ENCODE data around the gene DPPA3. TPM values are rescaled to one million over a fixed set of nuclear protein-coding genes. Genes with fewer than 3 reads are reported as not detected.

The DPPA3 gene
- total and polyA plus RNA-seq, 2 experiments from 2014 or later, result 4.6 to 5.4 TPM

GRCh38 chr12:7748852-7749251, 37.6 kb downstream of the DPPA3 start:
- no peak overlapping the region for H3K4me3 Mint-ChIP-seq
- peaks cover 9% of the 10 kb centered on the region for H3K27me3 Mint-ChIP-seq (ENCODE audit: insufficient read depth, low read depth, poor library complexity)
- H3K4me1 Mint-ChIP-seq, result peaks cover 6% of the 10 kb centered on the region; the same call in 1 of the 3 replicates
- peaks cover 10% of the 10 kb centered on the region for H3K36me3 Mint-ChIP-seq (ENCODE audit: low read depth)
- Histone ChIP-seq H3F3A (replicated peaks; ENCODE audit: low read depth) (peaks cover 7% of the 10 kb centered on the region; the same call in 1 of the 2 replicates), H3K36me3 (ENCODE audit: insufficient read depth) (no peaks in the 10 kb centered on the region), H4K20me1 (replicated peaks; ENCODE audit: insufficient read depth) (no peaks in the 10 kb centered on the region), H3K27ac (ENCODE audit: low read depth) (no peak overlapping the region), H3K4me1 (ENCODE audit: insufficient read depth) (no peaks in the 10 kb centered on the region), H3K79me2 (replicated peaks; ENCODE audit: insufficient read depth) (no peaks in the 10 kb centered on the region), H3K4me3 (no peak overlapping the region), H3K4me2 (no peak overlapping the region), H3K27me3 (ENCODE audit: insufficient read depth) (no peaks in the 10 kb centered on the region), H3K9me2 (ENCODE audit: insufficient read depth) (no peaks in the 10 kb centered on the region), H2AFZ (peak overlapping the region; percentile 69)
- peaks cover 14% of the 10 kb centered on the region for H3K9me3 Mint-ChIP-seq
- TF ChIP-seq ETS1 (IDR thresholded peaks at IDR 0.05), result no peak
- no peak for TF ChIP-seq ZNF331 (CRISPR knock-in tag; IDR thresholded peaks at IDR 0.05; ENCODE audit: low read depth)
- TF ChIP-seq STAT1 (IDR thresholded peaks at IDR 0.05; ENCODE audit: unreplicated experiment), result no peak
- TF ChIP-seq CTCF (conservative IDR thresholded peaks at IDR 0.05; ENCODE audit: low read depth in 2 of 2), result no peak
- TF ChIP-seq CREB1 (CRISPR knock-in tag; IDR thresholded peaks at IDR 0.05; ENCODE audit: low read depth), result no peak
- TF ChIP-seq EZH2phosphoT487 (IDR thresholded peaks at IDR 0.05; ENCODE audit: unreplicated experiment), result no peak
- TF ChIP-seq ZNF114 (CRISPR knock-in tag; IDR thresholded peaks at IDR 0.05), result no peak
- no peak for ATAC-seq
- H3K27ac Mint-ChIP-seq, result peak overlapping the region; percentile 58; the same call in 1 of the 2 replicates
- DNase-seq (ENCODE audit: low spot score), result no peak

GRCh38 chr12:7749442-7749841, 38.2 kb downstream of the DPPA3 start:
- no peak overlapping the region for H3K4me2 ChIP-seq
- peaks cover 7% of the 10 kb centered on the region; the same call in 1 of the 2 replicates for H3F3A ChIP-seq (replicated peaks; ENCODE audit: low read depth)
- no peak overlapping the region for H2AFZ ChIP-seq
- H3K27me3 ChIP-seq (ENCODE audit: insufficient read depth), result no peaks in the 10 kb centered on the region
- peaks cover 6% of the 10 kb centered on the region; the same call in 1 of the 3 replicates for H3K4me1 Mint-ChIP-seq
- peaks cover 9% of the 10 kb centered on the region for H3K27me3 Mint-ChIP-seq (ENCODE audit: insufficient read depth, low read depth, poor library complexity)
- peaks cover 10% of the 10 kb centered on the region for H3K36me3 Mint-ChIP-seq (ENCODE audit: low read depth)
- H3K27ac Mint-ChIP-seq, result no peak overlapping the region
- no peak overlapping the region for H3K27ac ChIP-seq (ENCODE audit: low read depth)
- no peaks in the 10 kb centered on the region for H3K4me1 ChIP-seq (ENCODE audit: insufficient read depth)
- H3K9me3 Mint-ChIP-seq, result peaks cover 11% of the 10 kb centered on the region
- no peaks in the 10 kb centered on the region for H3K79me2 ChIP-seq (replicated peaks; ENCODE audit: insufficient read depth)
- no peaks in the 10 kb centered on the region for H4K20me1 ChIP-seq (replicated peaks; ENCODE audit: insufficient read depth)
- no peak overlapping the region for H3K4me3 ChIP-seq
- H3K9me2 ChIP-seq (ENCODE audit: insufficient read depth), result no peaks in the 10 kb centered on the region
- DNase-seq (ENCODE audit: low spot score), result no peak
- no peaks in the 10 kb centered on the region for H3K36me3 ChIP-seq (ENCODE audit: insufficient read depth)
- no peak for ATAC-seq
- no peak overlapping the region for H3K4me3 Mint-ChIP-seq
- TF ChIP-seq ETS1 (IDR thresholded peaks at IDR 0.05), result no peak
- TF ChIP-seq CTCF (conservative IDR thresholded peaks at IDR 0.05; ENCODE audit: low read depth in 2 of 2), result no peak
- TF ChIP-seq EZH2 (IDR thresholded peaks at IDR 0.05; ENCODE audit: low read depth, unreplicated experiment), result no peak
- no peak for TF ChIP-seq NANOG (IDR thresholded peaks at IDR 0.05; ENCODE audit: borderline replicate concordance)
- no peak for TF ChIP-seq ZNF331 (CRISPR knock-in tag; IDR thresholded peaks at IDR 0.05; ENCODE audit: low read depth)
- TF ChIP-seq STAT1 (IDR thresholded peaks at IDR 0.05; ENCODE audit: unreplicated experiment), result no peak
- TF ChIP-seq POLR2AphosphoS5 (IDR thresholded peaks at IDR 0.05; ENCODE audit: low read depth), result no peak
- TF ChIP-seq CREB1 (CRISPR knock-in tag; IDR thresholded peaks at IDR 0.05; ENCODE audit: low read depth), result no peak

Measured in GM23338 (cell line).